Measurements from ENCODE around the gene PELI3. TPM values are rescaled to one million over a fixed set of nuclear protein-coding genes. Genes with fewer than 3 reads are reported as not detected.
A peak's percentile ranks its signal among the peaks of the same experiment; 100 is the strongest.

PELI3 gene
- total RNA-seq, 2 donors from 2014 or later = 29.1 to 47.1 TPM

GRCh38 chr11:66510271-66510989 is 43.7 kb downstream of the PELI3 start, which contains the start of gene BBS1:
TSS of gene BBS1 (plus strand) at chr11:66510635. CDS start at chr11:66510660, 25 bp downstream.
- Histone ChIP-seq H3K4me1 (ENCODE audit: control insufficient read depth in 1 of 2, low read depth in 2 of 2) (peaks cover 10 to 13% of the 10 kb centered on the region in 2 donors), H3K27ac (peak within 1 kb of the TSS; percentile 33 to 72), H3K27me3 (replicated peaks; ENCODE audit: insufficient read depth) (no peaks in the 10 kb centered on the region), H3K36me3 (peaks cover 7% of the 10 kb centered on the region), H3K9me3 (no peaks in the 10 kb centered on the region), H3K4me3 (peak within 1 kb of the TSS; percentile 90)
- ATAC-seq (ENCODE audit: insufficient number of reproducible peaks, low FRiP score, low read depth) (peak; percentile 69), DNase-seq (ENCODE audit: low spot score) (peak; percentile 63)
- no peak for TF ChIP-seq CTCF (IDR thresholded peaks at IDR 0.05)

- ATAC-seq (ENCODE audit: insufficient number of reproducible peaks, low FRiP score, low read depth) (no peak), DNase-seq (ENCODE audit: low spot score) (no peak)
- H3K4me1 ChIP-seq (ENCODE audit: control insufficient read depth in 1 of 2, low read depth in 2 of 2) = peaks cover 10 to 13% of the 10 kb centered on the region in 2 donors
- H3K9me3 ChIP-seq = no peaks in the 10 kb centered on the region
- H3K36me3 ChIP-seq = peaks cover 7% of the 10 kb centered on the region
- peak overlapping the region; percentile 90 for H3K4me3 ChIP-seq
- no peak overlapping the region for H3K27ac ChIP-seq
- no peak for TF ChIP-seq CTCF (IDR thresholded peaks at IDR 0.05)
- H3K27me3 ChIP-seq (replicated peaks; ENCODE audit: insufficient read depth) = no peaks in the 10 kb centered on the region
These were observed 44.3 kb downstream of the PELI3 start for GRCh38 chr11:66510990-66511339.

GRCh38 chr11:66523611-66524010 is 56.9 kb downstream of the PELI3 start:
- TF ChIP-seq CTCF (IDR thresholded peaks at IDR 0.05) = no peak
- ATAC-seq (ENCODE audit: insufficient number of reproducible peaks, low FRiP score, low read depth) (no peak), DNase-seq (ENCODE audit: low spot score) (no peak)
- no peak overlapping the region for H3K27ac ChIP-seq
- H3K9me3 ChIP-seq = no peaks in the 10 kb centered on the region
- H3K27me3 ChIP-seq (replicated peaks; ENCODE audit: insufficient read depth) = no peaks in the 10 kb centered on the region
- peaks cover 18% of the 10 kb centered on the region for H3K36me3 ChIP-seq
- H3K4me3 ChIP-seq = no peak overlapping the region
- H3K4me1 ChIP-seq (ENCODE audit: control insufficient read depth in 1 of 2, low read depth in 2 of 2) = no peaks in the 10 kb centered on the region

GRCh38 chr11:66524304-66525040 is 57.8 kb downstream of the PELI3 start:
- H3K27ac ChIP-seq = no peak overlapping the region
- H3K27me3 ChIP-seq (replicated peaks; ENCODE audit: insufficient read depth) = no peaks in the 10 kb centered on the region
- no peaks in the 10 kb centered on the region for H3K9me3 ChIP-seq
- H3K36me3 ChIP-seq = peaks cover 18% of the 10 kb centered on the region
- DNase-seq (ENCODE audit: low spot score) = no peak
- no peak for TF ChIP-seq CTCF (IDR thresholded peaks at IDR 0.05)
- no peaks in the 10 kb centered on the region for H3K4me1 ChIP-seq (ENCODE audit: control insufficient read depth in 1 of 2, low read depth in 2 of 2)
- no peak overlapping the region for H3K4me3 ChIP-seq
- ATAC-seq (ENCODE audit: insufficient number of reproducible peaks, low FRiP score, low read depth) = no peak

Other genes starting within 250 kb of the PELI3 start
- 10 to 100 TPM; 48.6 to 55.9 TPM for gene KLC2, start 209.2 kb upstream of the PELI3 start, total RNA-seq
- 10 to 100 TPM; 57.2 to 96.0 TPM for gene RAB1B, start 198.3 kb upstream of the PELI3 start, total RNA-seq
- gene CNIH2, start 188.7 kb upstream of the PELI3 start, total RNA-seq = not detected
- gene YIF1A, start 177.8 kb upstream of the PELI3 start, total RNA-seq = 100 to 1,000 TPM in 1 of 2 donors, 10 to 100 TPM in 1; 65.4 to 155 TPM
- under 1 TPM in 1 of 2 donors, not detected in 1; 0.27 TPM for gene TMEM151A, start 175.0 kb upstream of the PELI3 start, total RNA-seq
- 10 to 100 TPM; 22.9 to 32.4 TPM for gene CD248, start 149.9 kb upstream of the PELI3 start, total RNA-seq
- 1 to 10 TPM; 7.7 to 7.8 TPM for gene RIN1, start 130.5 kb upstream of the PELI3 start, total RNA-seq
- 10 to 100 TPM; 35.0 to 48.1 TPM for gene BRMS1, start 121.8 kb upstream of the PELI3 start, total RNA-seq
- gene B4GAT1, start 119.3 kb upstream of the PELI3 start, total RNA-seq = 10 to 100 TPM; 15.7 to 34.1 TPM
- 1 to 10 TPM; 2.5 to 3.0 TPM for gene SLC29A2, start 95.1 kb upstream of the PELI3 start, total RNA-seq
- 1 to 10 TPM; 4.2 to 6.6 TPM for gene NPAS4, start 45.9 kb upstream of the PELI3 start, total RNA-seq
- 10 to 100 TPM; 16.7 to 28.0 TPM for gene MRPL11, start 28.1 kb upstream of the PELI3 start, total RNA-seq
- 10 to 100 TPM; 20.2 to 22.2 TPM for gene DPP3, start 13.5 kb downstream of the PELI3 start, total RNA-seq
- 100 to 1,000 TPM in 1 of 2 donors, 10 to 100 TPM in 1; 90.3 to 114 TPM for gene BBS1, start 43.7 kb downstream of the PELI3 start, total RNA-seq
- 10 to 100 TPM; 10.2 to 15.7 TPM for gene ZDHHC24, start 79.1 kb downstream of the PELI3 start, total RNA-seq
- gene ACTN3, start 80.0 kb downstream of the PELI3 start, total RNA-seq = not detected
- 100 to 1,000 TPM; 122 to 195 TPM for gene CTSF, start 101.7 kb downstream of the PELI3 start, total RNA-seq
- under 1 TPM in 1 of 2 donors, not detected in 1; 0.68 TPM for gene CCDC87, start 126.2 kb downstream of the PELI3 start, total RNA-seq
- 10 to 100 TPM; 19.9 to 20.8 TPM for gene CCS, start 126.3 kb downstream of the PELI3 start, total RNA-seq
- 10 to 100 TPM; 72.7 to 99.8 TPM for gene RBM14, start 149.7 kb downstream of the PELI3 start, total RNA-seq
- 10 to 100 TPM; 61.2 to 84.0 TPM for gene RBM4, start 171.8 kb downstream of the PELI3 start, total RNA-seq
- 1 to 10 TPM; 8.9 to 9.2 TPM for gene RBM4B, start 211.0 kb downstream of the PELI3 start, total RNA-seq